SH-SY5Y (cell line): ENCODE measurements around the gene PMAIP1.

Experiments used
- GATA2 ChIP-seq: IDR thresholded peaks from 2 replicates; pipeline ENCODE4 v1.6.1; 2011; ENCODE audit warnings: mild to moderate bottlenecking, low read depth, low read length
- GATA3 ChIP-seq: IDR thresholded peaks from 2 replicates; pipeline ENCODE4 v1.6.1; 2011; ENCODE audit warnings: low read depth, mild to moderate bottlenecking, low read length, moderate library complexity

DNA sequence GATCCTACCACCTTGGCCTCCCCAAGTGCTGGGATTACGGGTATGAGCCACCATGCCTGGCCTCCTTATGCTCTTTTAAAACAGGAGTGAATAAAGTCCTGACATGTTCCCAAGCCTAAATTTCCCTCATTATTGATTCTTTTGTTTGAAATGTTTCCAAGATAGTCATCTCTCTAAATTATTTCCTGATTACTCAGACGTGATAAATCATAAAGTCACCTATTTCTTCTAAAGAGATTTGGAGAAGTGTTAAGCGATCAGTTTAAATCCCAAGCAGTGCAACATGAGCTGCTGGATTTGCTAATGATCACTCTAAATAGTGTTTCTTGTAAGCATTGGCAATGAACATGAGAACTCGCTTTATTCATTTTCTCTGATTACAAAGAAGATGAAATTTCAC is 51.8 kb downstream of the PMAIP1 start:
- no peak for TF ChIP-seq GATA2
- TF ChIP-seq GATA3 = no peak
